GM21723 (cell line): ENCODE data around the gene JAG2.

Source experiments
- ATAC-seq: cut with Tn5 transposase; IDR thresholded peaks from one replicate; pipeline ENCODE4 v1.9.1; 2021; ENCODE audit warnings: mild to moderate bottlenecking, moderate library complexity; ENCODE audit not compliant: unreplicated experiment

The JAG2 gene

GRCh38 chr14:105204206-105204930 is 35.8 kb upstream of the JAG2 start:
- no peak for ATAC-seq

DNA sequence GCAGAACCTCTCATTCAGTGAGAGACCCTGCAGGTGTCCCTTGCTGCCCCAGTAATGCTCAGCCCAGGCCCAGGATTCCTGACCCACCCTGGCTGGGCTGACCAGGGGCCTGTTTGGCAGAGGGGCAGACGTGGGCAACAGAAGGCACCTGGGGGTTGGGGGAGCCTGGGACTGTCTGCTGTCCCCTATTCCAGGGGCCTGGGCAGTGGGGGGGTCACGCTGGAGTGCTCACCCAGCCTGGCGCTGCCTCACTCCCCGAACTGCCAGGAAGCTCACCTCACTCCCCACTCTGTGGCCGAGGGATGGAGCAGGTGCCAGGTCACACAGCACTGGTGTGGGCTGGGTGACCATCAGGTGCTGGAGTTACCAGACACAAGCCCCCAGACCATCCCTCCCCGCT is 35.1 kb upstream of the JAG2 start:
- no peak for ATAC-seq

DNA sequence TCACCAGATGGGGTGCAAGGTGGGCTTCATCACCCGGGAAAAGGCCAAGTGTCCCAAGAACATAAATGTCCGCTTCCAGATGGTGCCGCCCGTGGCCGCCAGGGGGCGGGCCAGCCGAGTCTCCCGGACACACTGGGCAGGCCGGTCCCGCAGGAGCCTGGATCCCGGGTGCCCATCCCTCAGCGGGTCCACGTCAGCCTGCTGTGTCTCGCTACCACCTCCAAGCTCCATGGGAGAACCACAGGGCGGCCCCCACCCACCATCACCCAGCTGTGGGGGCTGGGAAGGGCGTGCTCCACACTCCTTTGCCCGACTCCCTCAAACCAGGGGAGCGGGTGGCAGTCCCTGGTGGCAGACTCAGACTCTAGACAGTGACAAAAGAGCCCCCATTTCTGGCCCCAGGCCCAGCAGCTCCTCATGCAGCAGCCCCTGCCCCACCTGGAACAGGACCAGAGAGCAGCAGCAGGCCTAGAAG is 34.5 kb upstream of the JAG2 start:
- no peak for ATAC-seq

GRCh38 chr14:105201925-105202513 is 33.4 kb upstream of the JAG2 start:
- ATAC-seq = no peak

- no peak for ATAC-seq
These were observed 32.8 kb upstream of the JAG2 start for GRCh38 chr14:105201156-105201924.

DNA sequence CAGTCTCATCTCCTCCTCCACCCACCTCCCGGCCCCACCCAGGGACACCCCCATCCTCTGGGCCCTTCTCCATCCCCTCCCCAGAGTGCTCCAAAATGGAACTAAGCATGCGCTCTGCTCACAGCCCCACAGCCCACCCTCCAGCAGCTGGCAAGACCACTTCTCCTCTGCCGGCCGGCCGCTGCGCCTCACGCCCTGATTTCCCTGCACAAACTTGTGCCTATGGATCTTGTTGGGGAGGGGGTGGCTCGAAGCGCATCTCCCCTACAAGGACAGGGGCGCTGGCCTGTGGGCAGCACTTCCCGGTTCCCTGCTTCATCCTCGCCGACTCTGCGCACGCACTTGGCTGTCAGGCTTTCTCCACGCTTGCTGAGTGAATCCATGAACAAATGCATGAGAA is 32.1 kb upstream of the JAG2 start:
- ATAC-seq = no peak

DNA sequence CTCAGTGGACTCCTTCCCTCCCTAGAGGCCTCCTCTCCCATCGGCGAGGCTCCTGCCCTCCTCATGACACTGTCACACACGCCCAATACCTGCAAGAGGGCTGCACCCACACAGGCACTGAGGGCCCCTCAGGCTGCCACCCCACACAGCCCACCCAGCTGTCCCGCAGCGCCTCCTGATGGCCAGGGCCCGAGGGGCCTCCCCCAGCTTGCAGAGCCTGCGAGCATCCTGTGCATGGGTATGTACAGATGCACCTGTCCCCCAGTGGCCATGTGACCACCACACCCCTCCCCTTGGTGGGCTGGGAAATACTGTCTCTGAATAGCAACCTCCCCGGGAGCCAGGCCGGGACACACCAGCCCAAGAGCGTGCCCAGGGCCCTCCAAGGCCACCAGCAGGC is 31.5 kb upstream of the JAG2 start:
- no peak for ATAC-seq

DNA sequence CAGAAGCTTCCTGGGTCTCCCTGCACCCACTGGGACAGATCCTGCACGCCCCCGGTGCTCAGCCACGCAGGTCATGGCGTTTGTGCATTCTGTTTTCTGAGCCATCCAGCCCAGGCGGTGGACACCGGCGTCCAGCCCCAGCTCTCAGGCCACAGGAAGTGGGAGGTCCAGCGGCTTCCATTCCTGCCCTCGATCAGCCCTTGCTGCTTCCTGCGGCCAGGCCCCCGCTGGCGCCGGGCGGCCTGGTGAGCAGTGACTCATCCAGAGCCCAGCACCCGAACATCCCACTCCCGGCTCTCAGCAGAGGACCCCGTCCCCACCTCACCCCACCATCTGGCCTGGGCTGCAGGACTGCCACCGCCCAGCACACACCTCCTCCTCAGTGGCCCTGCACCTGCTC is 30.5 kb upstream of the JAG2 start:
- no peak for ATAC-seq

- ATAC-seq = no peak
These were observed 30.0 kb upstream of the JAG2 start for GRCh38 chr14:105198588-105198987.

DNA sequence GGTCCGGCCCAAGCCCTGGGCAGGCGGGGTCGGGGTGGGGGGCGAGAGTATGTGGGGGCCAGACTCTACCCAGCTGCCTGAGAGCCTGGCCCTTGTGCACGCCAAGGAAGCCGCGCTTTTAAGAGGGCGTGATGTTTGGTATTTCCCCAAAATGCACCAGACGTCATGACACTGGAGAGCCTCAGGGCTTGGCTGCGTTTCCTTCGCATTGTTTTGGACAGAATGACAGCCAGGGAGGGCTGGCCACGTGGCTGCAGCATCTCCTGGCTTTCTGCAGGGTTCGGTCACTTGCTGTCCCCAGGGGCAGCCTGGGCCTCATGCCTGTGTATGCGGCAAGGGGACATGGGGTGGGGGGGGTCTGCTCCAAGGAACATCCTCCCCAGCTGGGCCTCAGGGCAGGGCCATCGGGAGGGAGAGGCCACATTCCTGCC is 28.6 kb upstream of the JAG2 start:
- ATAC-seq = no peak

DNA sequence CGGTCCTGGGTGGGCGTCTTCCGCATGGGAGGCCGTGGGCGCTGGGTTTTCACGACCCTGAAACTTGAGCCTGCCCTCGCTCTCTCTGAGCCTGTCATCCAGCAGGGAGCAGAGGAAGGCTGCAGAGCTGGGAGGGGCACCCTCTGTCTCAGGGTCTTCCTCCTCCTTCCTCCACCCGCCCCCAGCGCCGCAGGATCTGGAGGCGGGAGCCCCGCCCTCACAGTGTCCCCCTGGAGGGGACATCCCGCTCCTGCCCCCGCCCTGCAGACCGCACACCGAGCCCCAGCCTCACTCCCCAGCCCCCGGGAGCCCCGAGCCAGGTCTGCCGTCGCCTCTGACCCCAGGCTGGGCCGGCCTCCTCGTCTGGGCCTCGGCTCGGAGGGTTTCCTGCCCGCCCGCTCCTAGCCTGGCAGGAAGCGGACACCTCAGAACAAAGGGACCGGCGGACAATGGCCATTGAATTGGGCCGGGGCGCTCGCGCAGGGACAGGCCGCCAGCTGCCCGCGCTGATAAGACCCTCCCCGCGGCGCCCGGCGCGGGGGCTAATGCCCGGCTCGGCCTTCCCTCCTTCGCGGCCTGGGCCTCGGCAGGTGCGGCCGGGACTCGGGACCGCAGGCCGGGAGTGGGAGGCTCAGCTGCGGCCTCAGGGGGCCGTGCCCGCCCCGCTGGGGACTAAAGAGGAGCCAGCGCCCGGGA is 27.8 kb upstream of the JAG2 start:
- no peak for ATAC-seq

DNA sequence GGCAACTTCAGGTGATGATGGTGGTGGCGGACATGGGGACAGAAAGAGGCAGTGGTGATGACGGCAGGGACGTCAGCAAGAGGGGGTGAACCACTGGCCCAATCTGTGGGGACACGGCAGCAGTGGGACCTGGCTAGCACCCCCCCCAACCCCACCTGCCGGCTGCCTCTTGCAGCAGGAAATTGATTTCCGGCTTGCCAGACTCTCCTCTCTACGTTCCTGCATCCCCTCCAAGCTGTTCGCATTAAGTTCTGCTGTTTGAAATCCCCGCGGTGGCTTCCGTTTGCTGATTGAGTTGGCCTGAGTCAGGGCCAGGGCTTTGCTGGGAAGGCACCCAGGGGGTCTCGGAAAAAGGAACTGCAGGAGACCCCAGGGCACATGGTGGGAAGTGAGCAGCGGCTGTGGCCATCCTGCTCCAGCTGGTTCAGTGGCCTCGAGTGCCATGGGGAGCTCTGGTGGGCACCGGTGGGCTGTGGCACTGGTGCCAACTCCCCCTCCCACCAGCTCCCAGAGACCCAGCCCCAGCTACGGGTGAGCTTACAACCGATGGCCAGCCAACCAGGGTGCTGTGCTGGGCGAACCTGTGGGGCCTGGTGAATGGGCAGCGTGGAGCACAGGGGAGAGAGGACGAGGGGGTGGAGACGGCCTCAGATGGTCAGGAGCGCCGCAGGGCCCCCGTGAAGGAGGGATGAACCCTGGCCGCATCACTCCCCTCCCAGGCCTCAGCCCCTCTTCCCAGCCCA is 27.1 kb upstream of the JAG2 start:
- ATAC-seq = no peak

DNA sequence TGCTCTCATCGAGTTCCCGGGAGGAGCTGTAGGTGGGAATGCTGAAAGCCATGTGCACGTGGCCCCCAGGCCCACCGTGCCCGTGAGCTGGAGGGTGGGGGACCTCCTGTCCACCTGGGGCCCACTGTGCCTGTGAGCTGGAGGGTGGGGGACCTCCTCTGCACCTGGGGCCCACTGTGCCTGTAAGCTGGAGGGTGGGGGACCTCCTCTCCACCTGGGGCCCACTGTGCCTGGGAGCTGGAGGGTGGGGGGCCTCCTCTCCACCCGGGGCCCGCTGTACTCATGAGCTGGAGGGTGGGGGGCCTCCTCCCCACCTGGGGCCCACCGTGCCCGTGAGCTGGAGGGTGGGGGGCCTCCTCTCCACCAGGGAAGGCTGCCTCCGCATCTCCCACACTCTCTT is 26.5 kb upstream of the JAG2 start:
- ATAC-seq = no peak

DNA sequence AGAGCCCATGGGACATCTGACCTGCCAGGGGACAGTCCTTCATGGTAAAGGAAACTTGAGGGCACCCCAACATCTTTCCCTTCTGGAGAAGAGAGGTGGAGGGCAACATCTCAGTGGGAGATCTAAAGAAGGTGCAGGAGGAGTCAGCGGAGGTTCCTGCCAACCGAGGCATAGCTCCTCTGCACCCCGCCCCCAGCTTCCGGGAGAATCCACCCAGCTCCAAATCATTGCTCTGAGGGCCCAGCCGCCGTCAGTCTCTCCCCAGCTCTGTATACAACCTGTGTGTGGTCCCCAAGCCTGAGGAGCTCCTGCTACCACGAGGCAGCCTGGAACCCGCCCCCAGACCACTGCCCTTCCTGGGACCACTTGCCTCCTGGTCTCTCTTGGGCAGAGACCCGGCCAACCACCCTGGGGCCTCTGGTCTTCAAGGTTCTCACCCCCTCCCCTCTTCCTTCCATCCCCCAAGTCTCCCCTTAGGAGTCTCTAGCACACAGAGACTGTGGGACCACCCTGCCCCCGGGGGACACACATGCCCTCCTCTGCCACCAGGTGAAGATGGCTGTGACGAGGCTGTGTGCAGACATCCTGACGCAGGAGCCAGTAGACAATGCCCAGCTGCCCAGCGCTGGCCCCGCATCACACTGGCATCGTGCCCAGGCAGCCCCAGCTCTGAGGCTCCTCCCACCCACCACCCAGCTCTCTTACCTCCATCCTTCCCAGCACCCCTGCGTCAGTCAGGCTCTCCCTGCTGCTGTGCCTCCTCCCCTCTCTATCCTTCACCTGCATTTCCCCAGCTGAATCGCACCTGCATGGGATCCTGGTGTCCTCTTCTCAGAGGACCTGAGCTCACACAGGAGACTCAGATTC is 25.6 kb upstream of the JAG2 start:
- ATAC-seq = no peak

GRCh38 chr14:105192866-105193731 is 24.5 kb upstream of the JAG2 start:
- no peak for ATAC-seq

- ATAC-seq = no peak
These were observed 19.5 kb upstream of the JAG2 start for GRCh38 chr14:105187935-105188524.

- ATAC-seq = no peak
These were observed 18.5 kb upstream of the JAG2 start for GRCh38 chr14:105187116-105187515.

- no peak for ATAC-seq
These were observed 17.4 kb upstream of the JAG2 start for GRCh38 chr14:105185973-105186372.
